ENCODE data around the gene ASCL5. TPM values are rescaled to one million over a fixed set of nuclear protein-coding genes. Genes with fewer than 3 reads are reported as not detected.

The ASCL5 gene
- total RNA-seq, 1 donor from 2014 or later: not detected

- no peak for TF ChIP-seq CTCF (IDR thresholded peaks at IDR 0.05)
- no peak overlapping the region for H3K4me3 Mint-ChIP-seq (ENCODE audit: unreplicated experiment)
- peaks cover 20% of the 10 kb centered on the region for H3K4me1 Mint-ChIP-seq (ENCODE audit: low read depth)
- H3K27ac Mint-ChIP-seq (ENCODE audit: unreplicated experiment): no peak overlapping the region
- H3K9me3 Mint-ChIP-seq (ENCODE audit: low read depth): no peaks in the 10 kb centered on the region
- H3K27me3 Mint-ChIP-seq (ENCODE audit: low read depth): no peaks in the 10 kb centered on the region
- DNase-seq (ENCODE audit: low spot score): no peak
- H3K36me3 Mint-ChIP-seq (ENCODE audit: low read depth): no peaks in the 10 kb centered on the region
These were observed 29.8 kb upstream of the ASCL5 start for GRCh38 chr1:201156819-201157218.

DNA sequence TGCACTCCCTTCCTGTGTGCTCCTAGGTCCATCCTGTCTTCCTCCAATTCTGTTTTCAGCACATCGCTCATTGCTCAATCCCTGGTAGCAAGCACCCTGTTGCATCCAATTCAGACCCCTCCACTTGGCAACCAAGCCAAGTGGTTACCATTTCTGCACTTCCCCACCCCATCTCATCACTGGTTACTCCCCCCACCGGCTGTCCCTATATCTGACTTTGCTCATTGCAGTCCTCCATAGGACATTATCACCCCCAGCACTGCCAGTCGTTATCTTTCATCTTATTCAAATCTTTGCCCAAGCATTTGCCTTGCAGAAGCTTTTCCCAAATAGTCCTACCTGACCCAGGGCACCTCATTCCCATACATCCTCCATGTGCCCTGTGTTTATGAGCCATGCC, 29.4 kb upstream of the ASCL5 start:
- Mint-ChIP-seq H3K27me3 (ENCODE audit: low read depth) (no peaks in the 10 kb centered on the region), H3K36me3 (ENCODE audit: low read depth) (peaks cover 3% of the 10 kb centered on the region), H3K4me3 (ENCODE audit: unreplicated experiment) (no peak overlapping the region), H3K27ac (ENCODE audit: unreplicated experiment) (no peak overlapping the region), H3K4me1 (ENCODE audit: low read depth) (peaks cover 20% of the 10 kb centered on the region), H3K9me3 (ENCODE audit: low read depth) (no peaks in the 10 kb centered on the region)
- no peak for TF ChIP-seq CTCF (IDR thresholded peaks at IDR 0.05)
- DNase-seq (ENCODE audit: low spot score): no peak

GRCh38 chr1:201155354-201155753, 28.4 kb upstream of the ASCL5 start:
- Mint-ChIP-seq H3K9me3 (ENCODE audit: low read depth) (no peaks in the 10 kb centered on the region), H3K4me3 (ENCODE audit: unreplicated experiment) (no peak overlapping the region), H3K27me3 (ENCODE audit: low read depth) (no peaks in the 10 kb centered on the region), H3K4me1 (ENCODE audit: low read depth) (peaks cover 20% of the 10 kb centered on the region), H3K36me3 (ENCODE audit: low read depth) (peaks cover 9% of the 10 kb centered on the region), H3K27ac (ENCODE audit: unreplicated experiment) (no peak overlapping the region)
- no peak for DNase-seq (ENCODE audit: low spot score)
- TF ChIP-seq CTCF (IDR thresholded peaks at IDR 0.05): no peak

GRCh38 chr1:201154389-201155165, 27.6 kb upstream of the ASCL5 start, which contains the start of gene TMEM9:
Gene TMEM9 (minus strand): TSS chr1:201154474. CDS start chr1:201153923, 551 bp downstream.
- peak within 1 kb of the TSS; percentile 85 for H3K4me3 Mint-ChIP-seq (ENCODE audit: unreplicated experiment)
- H3K27me3 Mint-ChIP-seq (ENCODE audit: low read depth): no peaks in the 10 kb centered on the region
- peaks cover 20% of the 10 kb centered on the region for H3K4me1 Mint-ChIP-seq (ENCODE audit: low read depth)
- no peak for TF ChIP-seq CTCF (IDR thresholded peaks at IDR 0.05)
- peaks cover 9% of the 10 kb centered on the region for H3K36me3 Mint-ChIP-seq (ENCODE audit: low read depth)
- H3K9me3 Mint-ChIP-seq (ENCODE audit: low read depth): no peaks in the 10 kb centered on the region
- DNase-seq (ENCODE audit: low spot score): no peak
- peak within 1 kb of the TSS; percentile 69 for H3K27ac Mint-ChIP-seq (ENCODE audit: unreplicated experiment)

GRCh38 chr1:201153474-201154388, 26.7 kb upstream of the ASCL5 start:
- TF ChIP-seq CTCF (IDR thresholded peaks at IDR 0.05): peak; percentile 17
- DNase-seq (ENCODE audit: low spot score): no peak
- H3K36me3 Mint-ChIP-seq (ENCODE audit: low read depth): peaks cover 12% of the 10 kb centered on the region
- H3K27ac Mint-ChIP-seq (ENCODE audit: unreplicated experiment): peak overlapping the region; percentile 69
- H3K9me3 Mint-ChIP-seq (ENCODE audit: low read depth): no peaks in the 10 kb centered on the region
- peaks cover 20% of the 10 kb centered on the region for H3K4me1 Mint-ChIP-seq (ENCODE audit: low read depth)
- peak overlapping the region; percentile 85 for H3K4me3 Mint-ChIP-seq (ENCODE audit: unreplicated experiment)
- no peaks in the 10 kb centered on the region for H3K27me3 Mint-ChIP-seq (ENCODE audit: low read depth)
